Measurements from ENCODE around the gene CDKL2.
"Not testable (repeated sequence)": the region's sequence is repeated elsewhere in the genome, so short reads cannot be mapped to it uniquely, and the experiment has no call there.

CDKL2 gene

GRCh38 chr4:75552452-75552851 lies 77.9 kb downstream of the CDKL2 start:
- DNase-seq (ENCODE audit: low spot score) = no peak

GRCh38 chr4:75549019-75549418 lies 81.3 kb downstream of the CDKL2 start:
- DNase-seq (ENCODE audit: low spot score) = no peak

DNA sequence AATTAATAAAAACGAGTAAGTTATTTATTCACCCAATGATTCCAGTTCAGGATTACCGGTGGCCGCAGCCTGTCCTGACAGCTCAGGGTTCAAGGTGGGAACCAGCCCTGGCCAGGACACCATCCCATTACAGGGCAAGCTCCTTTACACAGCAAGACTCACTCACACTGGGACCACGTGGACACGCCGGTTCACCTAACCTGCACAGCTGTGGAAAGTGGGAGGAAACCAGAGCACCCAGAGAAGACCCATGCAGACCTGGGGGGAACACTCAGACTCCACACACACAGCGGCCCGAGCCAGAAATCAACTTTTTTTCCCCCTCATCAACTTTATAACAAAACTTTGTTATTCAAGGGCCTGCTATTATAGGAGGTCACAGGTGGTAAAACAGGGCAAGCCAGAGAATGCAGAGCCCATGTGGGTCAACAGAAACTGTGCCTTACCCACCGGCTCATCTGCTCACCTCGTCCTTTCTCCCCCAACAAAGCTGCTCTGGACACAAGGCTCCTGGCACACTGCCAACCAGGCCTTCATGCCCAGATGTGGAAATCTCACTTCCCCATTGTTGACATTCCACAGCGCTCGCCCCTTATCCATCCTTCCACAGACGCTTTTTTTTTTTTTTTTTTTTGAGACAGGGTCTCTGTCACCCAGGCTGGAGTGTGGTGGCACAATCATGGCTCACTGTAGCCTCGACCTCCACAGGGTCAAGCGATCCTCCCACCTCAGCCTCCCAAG lies 82.5 kb downstream of the CDKL2 start:
- DNase-seq (ENCODE audit: low spot score) = peak; percentile 28

- DNase-seq (ENCODE audit: low spot score) = peak; percentile 10
Measured at GRCh38 chr4:75545526-75545925, 84.8 kb downstream of the CDKL2 start.

DNA sequence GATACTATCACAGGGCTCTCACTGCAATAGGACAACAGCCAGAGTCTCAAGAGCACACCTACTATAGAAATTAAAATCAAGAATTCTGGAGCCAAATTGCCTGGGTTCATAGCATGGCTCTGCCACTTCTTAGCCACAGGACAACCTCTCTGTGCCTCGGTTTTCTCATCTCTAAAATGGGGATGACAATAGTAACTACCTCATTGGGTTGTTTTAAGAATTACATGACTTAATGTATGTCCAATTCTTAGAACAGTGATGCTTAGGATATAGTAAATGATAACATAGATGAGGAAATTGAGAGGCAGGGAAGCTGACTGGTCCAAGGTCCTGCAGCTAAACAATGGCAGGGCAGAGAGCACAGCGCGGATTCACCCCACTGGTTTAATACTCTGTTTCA lies 85.5 kb downstream of the CDKL2 start:
- no peak for DNase-seq (ENCODE audit: low spot score)

- DNase-seq (ENCODE audit: low spot score) = not testable (repeated sequence)
Measured at GRCh38 chr4:75544220-75544619, 86.1 kb downstream of the CDKL2 start.

- peak; percentile 52 for DNase-seq (ENCODE audit: low spot score)
Measured at GRCh38 chr4:75542824-75543223, 87.5 kb downstream of the CDKL2 start.

DNA sequence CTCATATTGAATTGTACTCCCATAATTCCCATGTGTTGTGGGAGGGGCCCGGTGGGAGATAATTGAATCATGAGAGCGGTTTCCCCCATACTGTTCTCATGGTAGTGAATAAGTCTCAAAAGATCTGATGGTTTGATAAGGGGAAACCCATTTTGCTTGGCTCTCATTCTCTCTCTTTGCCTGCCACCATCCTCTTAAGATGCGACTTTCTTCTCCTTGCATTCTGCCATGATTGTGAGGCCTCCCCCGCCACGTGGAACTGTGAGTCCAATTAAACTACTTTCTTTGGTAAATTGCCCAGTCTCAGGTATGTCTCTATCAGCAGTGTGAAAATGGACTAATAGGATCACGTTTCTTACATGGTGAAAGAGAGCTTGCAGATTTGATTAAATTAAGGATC lies 93.0 kb downstream of the CDKL2 start:
- DNase-seq (ENCODE audit: low spot score) = not testable (repeated sequence)

DNA sequence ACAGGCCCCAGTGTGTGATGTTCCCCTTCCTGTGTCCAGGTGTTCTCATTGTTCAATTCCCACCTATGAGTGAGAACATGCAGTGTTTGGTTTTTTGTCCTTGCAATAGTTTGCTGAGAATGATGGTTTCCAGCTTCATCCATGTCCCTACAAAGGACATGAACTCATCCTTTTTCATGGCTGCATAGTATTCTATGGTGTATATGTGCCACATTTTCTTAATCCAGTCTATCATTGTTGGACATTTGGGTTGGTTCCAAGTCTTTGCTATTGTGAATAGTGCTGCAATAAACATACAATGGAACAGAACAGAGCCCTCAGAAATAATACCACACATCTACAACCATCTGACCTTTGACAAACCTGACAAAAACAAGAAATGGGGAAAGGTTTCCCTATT lies 96.4 kb downstream of the CDKL2 start:
- DNase-seq (ENCODE audit: low spot score) = not testable (repeated sequence)

DNA sequence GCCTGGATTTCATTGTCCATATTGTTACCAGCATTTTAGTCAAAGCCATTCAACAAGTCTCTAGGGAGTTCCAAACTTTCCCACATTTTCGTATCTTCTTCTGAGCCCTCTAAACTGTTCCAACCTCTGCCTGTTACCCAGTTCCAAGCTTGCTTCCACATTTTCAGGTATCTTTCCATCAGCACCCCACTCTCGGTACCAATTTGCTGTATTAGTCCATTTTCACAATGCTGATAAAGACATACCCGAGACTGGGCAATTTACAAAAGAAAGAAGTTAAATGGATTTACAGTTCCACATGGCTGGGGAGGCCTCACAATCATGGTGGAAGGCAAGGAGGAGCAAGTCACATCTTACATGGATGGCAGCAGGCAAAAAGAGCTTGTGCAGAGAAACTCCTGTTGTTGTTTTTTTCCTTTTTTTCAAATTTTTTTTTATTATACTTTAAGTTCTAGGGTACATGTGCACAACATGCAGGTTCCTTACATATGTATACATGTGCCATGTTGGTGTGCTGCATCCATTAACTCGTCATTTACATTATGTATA lies 96.9 kb downstream of the CDKL2 start:
- DNase-seq (ENCODE audit: low spot score) = not testable (repeated sequence)

DNA sequence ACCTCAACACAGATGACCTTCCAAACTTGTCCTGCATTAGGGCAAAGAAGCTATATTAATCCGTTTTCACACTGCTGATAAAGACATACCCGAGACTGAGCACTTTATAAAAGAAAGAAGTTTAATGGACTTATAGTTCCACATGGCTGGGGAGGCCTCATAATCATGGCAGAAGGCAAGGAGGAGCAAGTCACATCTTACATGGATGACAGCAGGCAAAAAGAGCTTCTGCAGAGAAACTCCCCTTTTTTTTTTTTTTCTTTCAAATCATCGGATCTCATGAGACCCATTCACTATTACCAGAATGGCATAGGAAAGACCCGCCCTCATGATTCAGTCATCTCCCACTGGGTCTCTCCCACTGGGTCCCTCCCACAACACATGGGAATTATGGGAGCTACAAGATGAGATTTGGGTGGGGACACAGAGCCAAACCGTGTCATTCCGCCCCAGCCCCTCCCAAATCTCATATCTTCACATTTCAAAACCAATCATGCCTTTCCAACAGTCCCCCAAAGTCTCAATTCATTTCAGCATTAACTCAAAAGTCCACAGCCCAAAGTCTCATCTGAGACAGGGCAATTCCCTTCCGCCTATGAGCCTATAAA lies 98.7 kb downstream of the CDKL2 start:
- DNase-seq (ENCODE audit: low spot score) = not testable (repeated sequence)

- DNase-seq (ENCODE audit: low spot score) = no peak
Measured at GRCh38 chr4:75530556-75531322, 99.6 kb downstream of the CDKL2 start.
